Measurements from ENCODE around the gene P2RY14. TPM values are rescaled to one million over a fixed set of nuclear protein-coding genes. Genes with fewer than 3 reads are reported as not detected.

Gene P2RY14
- total RNA-seq, 2 donors from 2014 or later: not detected

GRCh38 chr3:151218136-151218535 lies 60.2 kb downstream of the P2RY14 start:
- no peaks in the 10 kb centered on the region for H3K27me3 Mint-ChIP-seq (ENCODE audit: insufficient read depth)
- no peak overlapping the region for H3K27ac Mint-ChIP-seq
- Histone ChIP-seq H3K4me3 (ENCODE audit: low read length) (no peak overlapping the region), H3K4me1 (ENCODE audit: control insufficient read depth, insufficient read depth, low read length) (no peaks in the 10 kb centered on the region), H3K9ac (ENCODE audit: extremely low read depth, low read length, poor library complexity, severe bottlenecking) (no peak overlapping the region), H3K9me3 (ENCODE audit: control insufficient read depth, low read length) (peaks cover 16% of the 10 kb centered on the region), H3K36me3 (ENCODE audit: control insufficient read depth, insufficient read depth, low read length) (no peaks in the 10 kb centered on the region), H3K27ac (ENCODE audit: low read depth, low read length) (no peak overlapping the region), H3K27me3 (ENCODE audit: control insufficient read depth, insufficient read depth, low read length, poor library complexity, severe bottlenecking) (no peaks in the 10 kb centered on the region)
- no CpG with 5 or more reads among the region's 1 CpG for WGBS, 2 experiments (ENCODE audit: insufficient coverage in 1 of 2, insufficient read length in 1 of 2)
- DNase-seq: no peak
- TF ChIP-seq CTCF (conservative IDR thresholded peaks at IDR 0.05): no peak
- peaks cover 5% of the 10 kb centered on the region for H3K4me1 Mint-ChIP-seq
- H3K4me3 Mint-ChIP-seq: no peak overlapping the region
- H3K36me3 Mint-ChIP-seq (ENCODE audit: low read depth): peaks cover 34% of the 10 kb centered on the region
- H3K9me3 Mint-ChIP-seq: peaks cover 27% of the 10 kb centered on the region

- H3K27ac ChIP-seq (ENCODE audit: low read depth, low read length): no peak overlapping the region
- 90% methylated on average over 3 of the region's 3 CpGs; no CpG with 5 or more reads in 1 of the 2 experiments for WGBS, 2 experiments (ENCODE audit: insufficient coverage in 1 of 2, insufficient read length in 1 of 2)
- H3K4me1 Mint-ChIP-seq: peaks cover 5% of the 10 kb centered on the region
- no peak overlapping the region for H3K27ac Mint-ChIP-seq
- no peak overlapping the region for H3K9ac ChIP-seq (ENCODE audit: extremely low read depth, low read length, poor library complexity, severe bottlenecking)
- no peaks in the 10 kb centered on the region for H3K4me1 ChIP-seq (ENCODE audit: control insufficient read depth, insufficient read depth, low read length)
- no peak for TF ChIP-seq CTCF (conservative IDR thresholded peaks at IDR 0.05)
- H3K36me3 ChIP-seq (ENCODE audit: control insufficient read depth, insufficient read depth, low read length): no peaks in the 10 kb centered on the region
- DNase-seq: no peak
- peaks cover 18% of the 10 kb centered on the region for H3K9me3 Mint-ChIP-seq
- no peaks in the 10 kb centered on the region for H3K27me3 ChIP-seq (ENCODE audit: control insufficient read depth, insufficient read depth, low read length, poor library complexity, severe bottlenecking)
- no peak overlapping the region for H3K4me3 ChIP-seq (ENCODE audit: low read length)
- peaks cover 16% of the 10 kb centered on the region for H3K9me3 ChIP-seq (ENCODE audit: control insufficient read depth, low read length)
- no peaks in the 10 kb centered on the region for H3K27me3 Mint-ChIP-seq (ENCODE audit: insufficient read depth)
- peaks cover 23% of the 10 kb centered on the region for H3K36me3 Mint-ChIP-seq (ENCODE audit: low read depth)
- H3K4me3 Mint-ChIP-seq: no peak overlapping the region
Measured at GRCh38 chr3:151216641-151217607, 61.4 kb downstream of the P2RY14 start.

DNA sequence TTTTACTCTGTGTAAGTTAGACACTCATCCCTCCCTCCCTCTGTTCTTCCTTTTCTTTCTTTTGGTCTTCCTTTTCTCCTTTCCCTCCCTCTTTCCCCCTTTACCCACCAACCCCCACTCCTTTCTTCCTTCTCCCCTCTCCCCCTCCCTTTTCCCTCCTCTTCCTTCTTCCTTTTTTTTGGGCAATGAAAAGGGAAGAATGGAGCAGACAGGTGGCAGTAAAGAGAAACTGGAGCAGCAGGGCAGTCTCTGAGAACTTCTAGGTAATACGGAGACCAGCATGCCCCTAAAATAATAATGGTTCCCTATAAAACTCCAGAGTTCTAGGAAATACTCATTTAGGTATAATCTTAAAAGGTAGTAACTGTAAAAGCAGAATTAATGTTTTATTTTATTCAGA lies 63.9 kb downstream of the P2RY14 start:
- no peaks in the 10 kb centered on the region for H3K9me3 Mint-ChIP-seq
- Histone ChIP-seq H3K4me3 (ENCODE audit: low read length) (no peak overlapping the region), H3K27me3 (ENCODE audit: control insufficient read depth, insufficient read depth, low read length, poor library complexity, severe bottlenecking) (no peaks in the 10 kb centered on the region), H3K36me3 (ENCODE audit: control insufficient read depth, insufficient read depth, low read length) (no peaks in the 10 kb centered on the region), H3K27ac (ENCODE audit: low read depth, low read length) (no peak overlapping the region), H3K9ac (ENCODE audit: extremely low read depth, low read length, poor library complexity, severe bottlenecking) (no peak overlapping the region), H3K9me3 (ENCODE audit: control insufficient read depth, low read length) (no peaks in the 10 kb centered on the region), H3K4me1 (ENCODE audit: control insufficient read depth, insufficient read depth, low read length) (no peaks in the 10 kb centered on the region)
- peak; percentile 37 for TF ChIP-seq CTCF (conservative IDR thresholded peaks at IDR 0.05)
- H3K27ac Mint-ChIP-seq: no peak overlapping the region
- no peaks in the 10 kb centered on the region for H3K36me3 Mint-ChIP-seq (ENCODE audit: low read depth)
- WGBS, 2 experiments (ENCODE audit: insufficient coverage in 1 of 2, insufficient read length in 1 of 2): 69 to 100% methylated on average over 1 of the region's 1 CpG
- no peak for DNase-seq
- H3K4me3 Mint-ChIP-seq: no peak overlapping the region
- H3K4me1 Mint-ChIP-seq: peaks cover 11% of the 10 kb centered on the region
- no peaks in the 10 kb centered on the region for H3K27me3 Mint-ChIP-seq (ENCODE audit: insufficient read depth)

Measured in endodermal cell (in vitro differentiated cells).